Measurements from ENCODE around the gene GRID2.

Gene GRID2

GRCh38 chr4:93086356-93086755 is 782.6 kb downstream of the GRID2 start:
- Mint-ChIP-seq H3K36me3 (no peaks in the 10 kb centered on the region), H3K4me1 (ENCODE audit: low read depth) (no peaks in the 10 kb centered on the region), H3K27me3 (no peaks in the 10 kb centered on the region), H3K27ac (no peak overlapping the region), H3K4me3 (no peak overlapping the region), H3K9me3 (ENCODE audit: low read depth) (peaks cover 5% of the 10 kb centered on the region)

- Mint-ChIP-seq H3K9me3 (ENCODE audit: low read depth) (no peaks in the 10 kb centered on the region), H3K27ac (no peak overlapping the region), H3K4me1 (ENCODE audit: low read depth) (no peaks in the 10 kb centered on the region)
These were observed 789.0 kb downstream of the GRID2 start for GRCh38 chr4:93092765-93093164.

GRCh38 chr4:93103042-93103441 is 799.3 kb downstream of the GRID2 start:
- no peak overlapping the region for H3K4me3 Mint-ChIP-seq
- no peaks in the 10 kb centered on the region for H3K4me1 Mint-ChIP-seq (ENCODE audit: low read depth)
- H3K9me3 Mint-ChIP-seq (ENCODE audit: low read depth): peaks cover 4% of the 10 kb centered on the region
- H3K27ac Mint-ChIP-seq: no peak overlapping the region
- no peaks in the 10 kb centered on the region for H3K27me3 Mint-ChIP-seq
- H3K36me3 Mint-ChIP-seq: no peaks in the 10 kb centered on the region

More at GRCh38 chr4:93092765-93093164, 789.0 kb downstream of the GRID2 start:
- H3K36me3 Mint-ChIP-seq: no peaks in the 10 kb centered on the region
- no peaks in the 10 kb centered on the region for H3K27me3 Mint-ChIP-seq
- H3K4me3 Mint-ChIP-seq: no peak overlapping the region

GRCh38 chr4:93116624-93117023 is 812.9 kb downstream of the GRID2 start:
- Mint-ChIP-seq H3K36me3 (no peaks in the 10 kb centered on the region), H3K9me3 (ENCODE audit: low read depth) (peaks cover 15% of the 10 kb centered on the region), H3K27me3 (no peaks in the 10 kb centered on the region), H3K4me3 (no peak overlapping the region), H3K4me1 (ENCODE audit: low read depth) (no peaks in the 10 kb centered on the region), H3K27ac (no peak overlapping the region)

GRCh38 chr4:93127489-93127888 is 823.7 kb downstream of the GRID2 start:
- Mint-ChIP-seq H3K27me3 (no peaks in the 10 kb centered on the region), H3K36me3 (no peaks in the 10 kb centered on the region), H3K9me3 (ENCODE audit: low read depth) (no peaks in the 10 kb centered on the region), H3K4me3 (no peak overlapping the region), H3K27ac (no peak overlapping the region), H3K4me1 (ENCODE audit: low read depth) (no peaks in the 10 kb centered on the region)

GRCh38 chr4:93132631-93133030 is 828.9 kb downstream of the GRID2 start:
- Mint-ChIP-seq H3K36me3 (no peaks in the 10 kb centered on the region), H3K27me3 (no peaks in the 10 kb centered on the region), H3K4me3 (no peak overlapping the region), H3K9me3 (ENCODE audit: low read depth) (no peaks in the 10 kb centered on the region), H3K4me1 (ENCODE audit: low read depth) (no peaks in the 10 kb centered on the region), H3K27ac (no peak overlapping the region)

- Mint-ChIP-seq H3K9me3 (ENCODE audit: low read depth) (no peaks in the 10 kb centered on the region), H3K27ac (no peak overlapping the region), H3K4me3 (no peak overlapping the region), H3K4me1 (ENCODE audit: low read depth) (no peaks in the 10 kb centered on the region), H3K27me3 (no peaks in the 10 kb centered on the region), H3K36me3 (no peaks in the 10 kb centered on the region)
These were observed 835.4 kb downstream of the GRID2 start for GRCh38 chr4:93139118-93139517.

GRCh38 chr4:93143902-93144301 is 840.1 kb downstream of the GRID2 start:
- Mint-ChIP-seq H3K27me3 (no peaks in the 10 kb centered on the region), H3K4me3 (no peak overlapping the region), H3K9me3 (ENCODE audit: low read depth) (no peaks in the 10 kb centered on the region), H3K4me1 (ENCODE audit: low read depth) (no peaks in the 10 kb centered on the region), H3K27ac (no peak overlapping the region), H3K36me3 (no peaks in the 10 kb centered on the region)

- no peaks in the 10 kb centered on the region for H3K4me1 Mint-ChIP-seq (ENCODE audit: low read depth)
- no peak overlapping the region for H3K4me3 Mint-ChIP-seq
- no peaks in the 10 kb centered on the region for H3K9me3 Mint-ChIP-seq (ENCODE audit: low read depth)
- no peaks in the 10 kb centered on the region for H3K36me3 Mint-ChIP-seq
- H3K27ac Mint-ChIP-seq: no peak overlapping the region
- no peaks in the 10 kb centered on the region for H3K27me3 Mint-ChIP-seq
These were observed 840.9 kb downstream of the GRID2 start for GRCh38 chr4:93144644-93145043.

- Mint-ChIP-seq H3K36me3 (no peaks in the 10 kb centered on the region), H3K4me3 (no peak overlapping the region), H3K27me3 (no peaks in the 10 kb centered on the region), H3K4me1 (ENCODE audit: low read depth) (no peaks in the 10 kb centered on the region), H3K27ac (no peak overlapping the region), H3K9me3 (ENCODE audit: low read depth) (no peaks in the 10 kb centered on the region)
These were observed 843.9 kb downstream of the GRID2 start for GRCh38 chr4:93147524-93148212.

- Mint-ChIP-seq H3K9me3 (ENCODE audit: low read depth) (peaks cover 10% of the 10 kb centered on the region), H3K36me3 (no peaks in the 10 kb centered on the region), H3K4me1 (ENCODE audit: low read depth) (no peaks in the 10 kb centered on the region), H3K4me3 (no peak overlapping the region), H3K27me3 (no peaks in the 10 kb centered on the region), H3K27ac (no peak overlapping the region)
These were observed 848.7 kb downstream of the GRID2 start for GRCh38 chr4:93152491-93152890.

- Mint-ChIP-seq H3K9me3 (ENCODE audit: low read depth) (peaks cover 10% of the 10 kb centered on the region), H3K4me1 (ENCODE audit: low read depth) (no peaks in the 10 kb centered on the region), H3K27ac (no peak overlapping the region), H3K27me3 (no peaks in the 10 kb centered on the region), H3K4me3 (no peak overlapping the region), H3K36me3 (no peaks in the 10 kb centered on the region)
These were observed 854.2 kb downstream of the GRID2 start for GRCh38 chr4:93157986-93158385.

- H3K4me3 Mint-ChIP-seq: no peak overlapping the region
- H3K36me3 Mint-ChIP-seq: no peaks in the 10 kb centered on the region
- no peaks in the 10 kb centered on the region for H3K4me1 Mint-ChIP-seq (ENCODE audit: low read depth)
- H3K27me3 Mint-ChIP-seq: no peaks in the 10 kb centered on the region
- H3K27ac Mint-ChIP-seq: no peak overlapping the region
- no peaks in the 10 kb centered on the region for H3K9me3 Mint-ChIP-seq (ENCODE audit: low read depth)
These were observed 864.3 kb downstream of the GRID2 start for GRCh38 chr4:93168053-93168452.

GRCh38 chr4:93169966-93170365 is 866.2 kb downstream of the GRID2 start:
- Mint-ChIP-seq H3K27me3 (no peaks in the 10 kb centered on the region), H3K4me1 (ENCODE audit: low read depth) (no peaks in the 10 kb centered on the region), H3K36me3 (no peaks in the 10 kb centered on the region), H3K27ac (no peak overlapping the region), H3K9me3 (ENCODE audit: low read depth) (peaks cover 5% of the 10 kb centered on the region), H3K4me3 (no peak overlapping the region)

GRCh38 chr4:93174598-93174997 is 870.8 kb downstream of the GRID2 start:
- Mint-ChIP-seq H3K36me3 (no peaks in the 10 kb centered on the region), H3K4me1 (ENCODE audit: low read depth) (no peaks in the 10 kb centered on the region), H3K27me3 (no peaks in the 10 kb centered on the region), H3K9me3 (ENCODE audit: low read depth) (peaks cover 8% of the 10 kb centered on the region), H3K27ac (no peak overlapping the region), H3K4me3 (no peak overlapping the region)

GRCh38 chr4:93178279-93178678 is 874.5 kb downstream of the GRID2 start:
- no peaks in the 10 kb centered on the region for H3K36me3 Mint-ChIP-seq
- no peak overlapping the region for H3K27ac Mint-ChIP-seq
- H3K4me3 Mint-ChIP-seq: no peak overlapping the region
- H3K4me1 Mint-ChIP-seq (ENCODE audit: low read depth): no peaks in the 10 kb centered on the region
- H3K27me3 Mint-ChIP-seq: no peaks in the 10 kb centered on the region
- H3K9me3 Mint-ChIP-seq (ENCODE audit: low read depth): peaks cover 13% of the 10 kb centered on the region
